GM11168 (cell line): ENCODE data around the gene CMSS1.

Experiments
- in situ Hi-C: fragments of 300-500 bp; cut with MboI; formaldehyde crosslinking; loops from one replicate; pipeline ENCODE4 v1.12.0; 2022; ENCODE audit warnings: low sequenced_read_pairs; ENCODE audit not compliant: unreplicated experiment

CMSS1 gene

GRCh38 chr3:99925584-99926230 lies 108.0 kb downstream of the CMSS1 start:
- in situ Hi-C loops: no loop called here

DNA sequence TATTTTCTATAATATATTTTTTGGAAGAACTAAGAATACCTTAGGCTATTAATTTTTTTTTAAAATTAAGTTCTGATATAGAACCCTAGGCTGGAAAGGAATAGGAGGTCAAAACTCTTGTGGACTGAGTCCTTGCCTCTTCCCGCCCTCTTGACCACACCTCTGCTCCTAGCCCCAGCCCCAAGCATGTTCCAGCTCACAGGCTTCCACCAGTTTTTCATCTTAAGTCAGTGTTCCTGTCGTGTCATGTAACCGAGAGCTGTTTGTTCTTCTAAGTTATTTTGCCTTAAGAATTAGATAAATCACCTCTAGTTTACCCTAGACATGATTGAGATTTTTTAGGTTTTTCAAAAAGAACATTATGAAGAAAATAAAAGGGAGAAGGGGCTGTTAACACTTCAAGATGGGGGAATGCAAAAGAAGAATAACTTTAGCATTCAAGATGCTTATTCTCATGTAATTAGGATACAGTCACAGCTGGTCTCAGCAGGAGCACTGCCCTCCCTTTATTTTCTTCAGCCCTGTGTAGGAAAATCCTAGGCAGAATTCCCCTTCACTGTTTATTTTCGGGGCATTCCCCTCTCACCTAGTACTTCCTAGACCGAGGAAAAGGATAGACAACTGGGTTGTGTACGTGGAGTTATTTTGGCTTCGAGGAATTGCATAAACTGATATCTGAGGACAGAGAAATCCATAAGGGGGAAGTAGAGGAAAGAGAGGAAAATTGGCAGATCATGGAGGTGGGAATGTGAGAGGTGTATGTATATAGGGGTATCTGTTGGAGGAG lies 110.2 kb downstream of the CMSS1 start:
- in situ Hi-C loops: no loop called here

- in situ Hi-C loops: no loop called here
These were observed 111.4 kb downstream of the CMSS1 start for GRCh38 chr3:99928771-99929744.

DNA sequence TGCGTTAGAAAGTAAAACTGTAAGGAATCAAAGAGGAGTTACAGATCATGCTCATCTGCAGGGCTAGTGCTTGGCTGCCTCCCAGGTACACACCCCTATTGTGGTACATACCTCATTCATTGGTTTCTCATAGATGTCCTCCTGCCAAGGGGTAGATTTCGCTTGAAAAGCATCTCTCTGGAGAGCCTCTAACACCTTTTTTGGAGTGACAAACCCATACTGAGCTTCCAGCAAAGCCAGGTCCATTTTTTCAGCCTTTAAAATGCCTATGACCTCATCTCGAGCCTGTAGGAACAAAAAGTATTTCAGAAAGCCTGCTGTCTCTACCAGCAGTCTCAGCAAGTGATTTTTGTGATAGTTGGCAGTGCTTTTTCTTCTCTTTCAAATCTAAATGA lies 112.1 kb downstream of the CMSS1 start:
- in situ Hi-C loops: no loop called here

DNA sequence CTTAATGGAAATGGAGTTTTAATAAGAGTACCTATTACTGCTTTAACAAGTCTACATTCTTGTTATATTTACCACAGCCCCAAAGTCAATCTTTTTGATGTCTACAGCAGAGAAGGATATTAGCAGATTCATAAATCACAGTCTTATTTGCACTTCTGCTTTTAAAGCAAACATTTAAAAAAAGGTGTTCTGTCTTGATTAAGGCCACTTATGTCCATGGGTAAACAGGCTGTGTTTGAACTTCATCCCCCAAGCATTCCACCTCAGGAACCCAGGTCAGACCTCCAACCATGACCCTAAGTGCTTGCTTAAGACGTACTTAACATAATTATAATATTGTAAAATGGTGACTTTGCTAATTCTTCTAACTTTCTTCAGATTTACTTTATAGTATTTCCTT lies 113.4 kb downstream of the CMSS1 start:
- in situ Hi-C loops: no loop called here

GRCh38 chr3:99933971-99934750 lies 116.5 kb downstream of the CMSS1 start:
- in situ Hi-C loops: no loop called here

GRCh38 chr3:99934975-99935797 lies 117.5 kb downstream of the CMSS1 start:
- in situ Hi-C loops: no loop called here

DNA sequence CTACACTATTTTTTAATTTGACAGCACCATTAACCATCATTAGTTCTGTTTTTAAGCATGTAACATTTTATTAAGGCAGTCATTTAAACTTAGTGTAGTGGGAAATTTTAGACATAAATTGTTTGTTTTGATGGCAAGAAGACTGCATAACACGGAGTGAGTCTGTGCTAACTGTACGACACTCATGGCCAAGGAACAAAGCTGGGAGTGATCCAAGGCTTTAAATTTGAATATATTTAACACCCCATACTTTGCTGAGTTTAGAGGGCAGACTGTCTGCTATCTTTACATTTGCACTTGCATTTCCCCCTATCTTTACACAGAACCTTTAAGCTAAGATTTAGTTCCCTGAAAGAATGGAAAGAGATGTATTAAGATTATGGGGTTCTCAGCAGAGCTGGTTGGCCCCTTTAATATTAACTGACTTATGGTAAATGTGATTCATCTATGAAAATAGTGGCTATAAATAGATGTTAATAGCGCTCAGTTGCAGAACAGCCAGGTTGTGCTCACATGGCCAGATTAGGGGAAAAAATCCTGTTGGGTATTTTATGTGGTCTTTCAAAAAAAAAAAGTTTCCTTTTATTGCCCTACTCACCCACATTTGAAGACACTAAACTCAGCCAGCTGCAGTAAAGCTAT lies 120.7 kb downstream of the CMSS1 start:
- in situ Hi-C loops: no loop called here

DNA sequence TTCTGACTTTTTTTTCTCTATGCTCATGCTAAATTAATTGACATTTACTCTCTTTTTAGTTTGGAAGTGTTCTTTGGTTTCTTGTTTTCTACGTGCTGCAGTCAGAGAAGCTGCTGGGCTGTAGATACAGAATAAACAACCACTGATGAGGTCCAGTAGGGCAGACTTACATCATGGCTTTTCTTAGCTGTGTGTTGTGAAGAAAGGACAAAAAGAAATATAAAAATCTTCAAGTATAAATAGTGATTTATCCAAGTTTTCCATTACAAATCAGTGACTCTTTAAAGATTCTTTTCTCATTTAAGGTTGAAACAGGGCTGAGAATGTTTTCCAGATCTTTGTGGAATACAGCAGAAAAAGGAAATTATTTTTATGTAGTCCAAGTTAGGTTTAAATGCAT lies 122.2 kb downstream of the CMSS1 start:
- in situ Hi-C loops: no loop called here

GRCh38 chr3:99940350-99940749 lies 122.7 kb downstream of the CMSS1 start:
- in situ Hi-C loops: no loop called here

- in situ Hi-C loops: no loop called here
These were observed 123.5 kb downstream of the CMSS1 start for GRCh38 chr3:99941211-99941610.

- in situ Hi-C loops: no loop called here
These were observed 126.5 kb downstream of the CMSS1 start for GRCh38 chr3:99943931-99944761.

DNA sequence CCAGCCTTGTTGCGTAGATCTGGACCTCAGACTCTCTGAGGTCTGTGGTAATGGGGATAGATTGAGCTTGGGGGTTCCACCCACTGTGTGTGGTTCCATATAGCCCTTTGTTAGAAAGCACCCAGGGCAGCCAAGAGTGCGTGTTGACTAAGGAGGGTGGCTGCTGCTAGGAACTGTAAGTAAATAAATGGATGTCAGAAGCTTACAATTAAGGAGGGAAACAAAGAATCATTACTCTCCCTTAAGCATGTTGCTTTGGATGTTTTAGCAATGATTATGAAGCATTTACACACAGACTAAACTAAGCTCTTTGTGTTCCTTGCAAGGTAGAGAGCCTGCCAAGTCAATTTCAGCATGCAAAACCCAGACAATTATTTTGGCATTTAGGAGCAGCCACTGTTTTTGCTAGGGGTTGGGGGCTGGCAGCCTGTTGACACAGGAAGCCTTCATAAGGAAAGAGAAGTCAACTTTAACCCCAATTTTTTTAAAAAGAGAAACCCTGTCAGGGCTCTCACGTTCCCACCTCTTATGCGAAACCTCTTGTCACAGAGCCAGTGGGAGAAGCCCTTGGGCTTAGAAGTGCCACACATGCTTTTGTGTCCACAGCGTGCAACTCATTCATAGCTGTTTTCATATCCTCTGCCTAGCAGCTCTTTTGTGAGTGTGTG lies 127.8 kb downstream of the CMSS1 start:
- in situ Hi-C loops: no loop called here

- in situ Hi-C loops: no loop called here
These were observed 129.7 kb downstream of the CMSS1 start for GRCh38 chr3:99947356-99947755.

DNA sequence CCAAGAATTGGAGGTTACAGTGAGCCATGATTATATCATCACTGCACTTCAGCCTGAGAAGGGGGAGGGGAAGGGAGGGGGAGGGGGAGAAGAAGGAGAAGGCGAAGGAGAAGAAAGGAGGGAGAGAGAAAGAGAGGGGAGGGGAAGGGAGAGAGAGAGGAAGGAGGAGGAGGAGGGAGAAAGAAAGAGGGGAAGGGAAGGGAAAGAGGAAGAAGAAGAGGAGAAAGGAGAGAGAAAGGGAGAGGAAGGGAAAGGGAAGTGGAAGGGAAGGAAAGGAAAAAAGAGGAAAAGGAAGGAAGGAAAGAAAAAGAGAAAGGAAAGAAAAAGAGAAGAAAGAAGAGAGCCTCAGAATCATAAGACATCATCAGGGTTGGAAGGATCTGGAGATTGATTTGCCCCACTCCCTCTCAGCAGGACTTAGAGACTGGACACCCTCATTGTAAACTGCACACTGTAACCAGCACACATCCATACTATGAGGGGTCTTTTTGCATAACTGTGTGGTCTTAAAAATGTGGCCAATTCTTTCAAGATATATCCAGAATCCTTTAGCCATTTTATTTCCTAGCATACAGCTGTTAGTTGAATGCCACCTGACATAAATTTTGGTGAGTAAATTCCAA lies 130.9 kb downstream of the CMSS1 start:
- in situ Hi-C loops: no loop called here

DNA sequence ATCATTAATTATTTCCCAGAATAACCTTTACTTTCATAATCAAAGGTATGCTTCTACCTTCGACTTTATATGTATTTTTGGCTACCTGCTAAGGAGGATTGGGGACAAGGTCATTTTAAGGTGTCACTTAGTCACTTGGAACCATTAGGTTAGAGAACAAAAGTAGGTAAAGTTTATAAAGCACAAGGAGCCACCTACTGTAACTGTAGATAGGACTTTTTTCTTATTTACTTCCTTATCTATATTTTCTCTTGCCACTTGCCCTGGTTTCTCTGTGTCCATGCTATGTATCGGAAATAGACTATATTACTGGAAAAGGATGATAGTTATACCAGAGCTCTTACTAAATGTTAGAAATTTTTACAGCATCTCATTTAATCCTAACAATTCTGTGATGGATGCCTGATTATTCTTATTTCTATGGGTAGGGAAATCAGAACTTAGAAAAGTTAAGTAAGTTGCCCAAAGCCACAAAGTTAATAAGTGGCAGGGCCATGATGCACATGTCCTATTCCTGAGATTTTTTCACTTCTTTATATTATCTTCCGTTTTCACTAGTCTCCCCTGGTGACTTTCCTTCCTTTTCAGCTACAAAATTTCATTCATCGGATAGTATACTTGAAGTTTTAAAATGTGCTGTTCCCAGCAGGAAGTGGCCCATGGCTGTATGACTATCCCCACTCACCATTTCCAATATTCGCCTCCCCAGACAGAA lies 132.5 kb downstream of the CMSS1 start:
- in situ Hi-C loops: no loop called here
